ENCODE measurements around the gene PRSS8.
A peak's percentile ranks its signal among the peaks of the same experiment; 100 is the strongest.
"Not testable (repeated sequence)": the region's sequence is repeated elsewhere in the genome, so short reads cannot be mapped to it uniquely, and the experiment has no call there.

The PRSS8 gene

GRCh38 chr16:31105677-31106213, 29.8 kb downstream of the PRSS8 start:
- TF ChIP-seq, protein P1, sequence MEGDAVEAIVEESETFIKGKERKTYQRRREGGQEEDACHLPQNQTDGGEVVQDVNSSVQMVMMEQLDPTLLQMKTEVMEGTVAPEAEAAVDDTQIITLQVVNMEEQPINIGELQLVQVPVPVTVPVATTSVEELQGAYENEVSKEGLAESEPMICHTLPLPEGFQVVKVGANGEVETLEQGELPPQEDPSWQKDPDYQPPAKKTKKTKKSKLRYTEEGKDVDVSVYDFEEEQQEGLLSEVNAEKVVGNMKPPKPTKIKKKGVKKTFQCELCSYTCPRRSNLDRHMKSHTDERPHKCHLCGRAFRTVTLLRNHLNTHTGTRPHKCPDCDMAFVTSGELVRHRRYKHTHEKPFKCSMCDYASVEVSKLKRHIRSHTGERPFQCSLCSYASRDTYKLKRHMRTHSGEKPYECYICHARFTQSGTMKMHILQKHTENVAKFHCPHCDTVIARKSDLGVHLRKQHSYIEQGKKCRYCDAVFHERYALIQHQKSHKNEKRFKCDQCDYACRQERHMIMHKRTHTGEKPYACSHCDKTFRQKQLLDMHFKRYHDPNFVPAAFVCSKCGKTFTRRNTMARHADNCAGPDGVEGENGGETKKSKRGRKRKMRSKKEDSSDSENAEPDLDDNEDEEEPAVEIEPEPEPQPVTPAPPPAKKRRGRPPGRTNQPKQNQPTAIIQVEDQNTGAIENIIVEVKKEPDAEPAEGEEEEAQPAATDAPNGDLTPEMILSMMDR (IDR thresholded peaks at IDR 0.05; ENCODE audit: low read depth, low read length), result peak; percentile 77
- DNase-seq (ENCODE audit: extremely low read depth, low read depth), result peak; percentile 27

- DNase-seq (ENCODE audit: extremely low read depth, low read depth), result not testable (repeated sequence)
Measured at GRCh38 chr16:31100876-31101641, 34.5 kb downstream of the PRSS8 start.

DNA sequence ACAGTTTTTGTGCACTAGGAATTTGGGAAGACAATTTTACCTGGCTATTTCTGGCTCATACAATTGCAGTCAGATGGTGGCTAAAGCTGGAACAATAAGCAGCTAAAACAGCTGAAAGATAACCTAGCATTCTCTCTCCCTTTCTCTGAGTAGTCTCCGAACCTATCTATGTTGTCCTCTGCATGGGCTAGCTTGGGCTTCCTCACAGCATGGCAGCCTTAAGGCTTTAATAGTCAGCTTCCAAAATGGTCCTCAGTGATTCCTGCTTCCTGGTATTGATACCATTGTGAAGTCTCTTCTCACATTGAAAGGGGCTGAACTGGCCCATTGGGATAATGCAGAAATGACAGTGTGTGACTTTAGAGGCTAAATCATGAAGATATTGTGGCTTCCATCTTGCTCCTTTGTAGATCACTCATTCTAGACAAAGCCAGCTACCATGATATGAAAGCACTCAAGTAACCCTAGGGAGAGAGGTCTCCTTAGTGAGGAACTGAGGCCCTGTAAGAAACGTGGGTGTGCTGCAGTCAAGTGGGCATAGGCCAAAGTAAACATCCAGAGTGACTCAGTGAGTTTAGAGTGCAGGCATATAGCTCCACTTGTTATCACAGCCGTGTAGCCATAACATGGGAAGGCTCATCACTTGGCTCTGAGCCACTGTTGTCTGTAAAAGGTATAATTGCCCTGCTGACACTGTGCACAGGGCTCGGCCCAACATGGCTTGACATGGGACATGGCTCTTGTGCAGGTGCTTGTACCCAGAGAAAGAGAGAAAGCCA, 35.5 kb downstream of the PRSS8 start:
- TF ChIP-seq, protein P1 (IDR thresholded peaks at IDR 0.05; ENCODE audit: low read depth, low read length), result no peak
- DNase-seq (ENCODE audit: extremely low read depth, low read depth), result no peak

GRCh38 chr16:31094424-31095120, 41.0 kb downstream of the PRSS8 start, which contains the start of gene VKORC1:
Gene VKORC1, minus strand, starts transcription at chr16:31094797. Its CDS starts 68 bp downstream, at chr16:31094729.
- peak; percentile 92 for DNase-seq (ENCODE audit: extremely low read depth, low read depth)

DNA sequence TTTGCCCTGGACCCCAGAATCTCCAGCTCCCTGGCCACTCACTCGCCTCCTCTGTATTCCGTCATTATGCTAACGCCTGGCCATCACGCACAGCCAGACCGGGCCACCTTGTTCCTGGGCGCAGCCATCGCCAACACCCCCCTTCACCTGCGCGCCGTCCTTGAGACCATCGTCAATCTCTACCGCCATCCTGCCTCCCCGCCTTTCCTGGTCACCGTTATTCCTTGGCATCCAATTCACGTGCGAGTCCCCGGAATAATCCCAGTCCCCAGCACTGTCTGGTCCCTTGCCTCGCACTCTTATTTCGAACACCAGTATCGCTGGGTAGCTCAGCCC, 41.5 kb downstream of the PRSS8 start:
- TF ChIP-seq, protein P1 (IDR thresholded peaks at IDR 0.05; ENCODE audit: low read depth, low read length), result no peak
- no peak for DNase-seq (ENCODE audit: extremely low read depth, low read depth)

More at GRCh38 chr16:31094424-31095120, 41.0 kb downstream of the PRSS8 start, which contains the start of gene VKORC1:
- TF ChIP-seq, protein P1 (IDR thresholded peaks at IDR 0.05; ENCODE audit: low read depth, low read length), result no peak

DNA sequence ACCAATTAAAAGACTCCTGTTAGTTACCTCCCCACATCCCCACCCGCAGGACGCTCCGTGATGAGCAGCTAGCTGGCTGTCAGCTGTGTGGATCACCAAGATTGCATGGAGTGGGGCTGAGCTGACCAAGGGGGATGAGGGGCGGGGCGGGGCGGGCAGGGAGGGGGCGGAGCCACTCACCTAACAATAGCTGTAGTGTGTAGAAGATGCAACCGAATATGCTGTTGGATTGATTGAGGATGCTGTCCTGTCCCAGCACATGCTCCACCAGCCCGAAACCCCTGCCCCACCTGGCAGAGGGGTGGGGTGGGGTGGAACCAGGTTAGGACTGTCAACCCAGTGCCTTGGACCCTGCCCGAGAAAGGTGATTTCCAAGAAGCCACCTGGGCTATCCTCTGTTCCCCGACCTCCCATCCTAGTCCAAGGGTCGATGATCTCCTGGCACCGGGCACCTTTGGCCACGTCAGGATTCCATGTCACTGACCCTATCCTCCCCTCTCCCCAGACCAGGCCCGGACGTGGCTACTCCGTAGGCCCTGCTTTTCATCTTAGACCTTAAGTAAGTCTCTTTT, 42.3 kb downstream of the PRSS8 start:
- TF ChIP-seq, protein P1 (IDR thresholded peaks at IDR 0.05; ENCODE audit: low read depth, low read length), result no peak
- DNase-seq (ENCODE audit: extremely low read depth, low read depth), result no peak

GRCh38 chr16:31092330-31092729, 43.2 kb downstream of the PRSS8 start:
- TF ChIP-seq, protein P1 (IDR thresholded peaks at IDR 0.05; ENCODE audit: low read depth, low read length), result no peak
- DNase-seq (ENCODE audit: extremely low read depth, low read depth), result no peak

Data from AG09319 (cell line).